ENCODE data around the gene UBASH3A. TPM values are rescaled to one million over a fixed set of nuclear protein-coding genes. Genes with fewer than 3 reads are reported as not detected.

The UBASH3A gene
- total RNA-seq, 4 donors from 2014 or later: 0.41 TPM; not detected in 3

DNA sequence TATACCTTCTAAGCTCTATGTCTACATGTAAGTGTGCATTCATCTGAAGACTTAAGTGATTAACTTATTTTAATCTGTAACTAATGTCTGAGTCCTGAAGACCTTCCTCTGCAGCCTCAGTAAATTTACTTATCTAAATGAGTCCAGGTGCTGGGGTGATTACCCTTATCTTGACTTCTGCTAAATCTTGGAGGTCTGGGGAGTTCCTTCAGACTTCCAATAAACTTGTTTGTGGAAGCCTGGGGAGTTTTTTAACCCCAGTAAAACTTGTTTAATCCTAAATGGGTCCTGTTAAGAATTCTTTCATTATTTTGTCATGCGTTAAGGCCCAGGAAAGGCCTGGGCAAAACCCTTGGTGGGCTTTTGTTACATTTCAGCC is 55.4 kb downstream of the UBASH3A start:
- Histone ChIP-seq H3K4me3 (no peak overlapping the region), H3K9me3 (no peaks in the 10 kb centered on the region), H3K27me3 (peaks cover 0 to 7% (median 0%) of the 10 kb centered on the region in 3 donors), H3K27ac (no peak overlapping the region), H3K4me1 (no peaks in the 10 kb centered on the region), H3K36me3 (no peaks in the 10 kb centered on the region)
- TF ChIP-seq POLR2A (IDR thresholded peaks at IDR 0.05): no peak
- TF ChIP-seq, protein P1, sequence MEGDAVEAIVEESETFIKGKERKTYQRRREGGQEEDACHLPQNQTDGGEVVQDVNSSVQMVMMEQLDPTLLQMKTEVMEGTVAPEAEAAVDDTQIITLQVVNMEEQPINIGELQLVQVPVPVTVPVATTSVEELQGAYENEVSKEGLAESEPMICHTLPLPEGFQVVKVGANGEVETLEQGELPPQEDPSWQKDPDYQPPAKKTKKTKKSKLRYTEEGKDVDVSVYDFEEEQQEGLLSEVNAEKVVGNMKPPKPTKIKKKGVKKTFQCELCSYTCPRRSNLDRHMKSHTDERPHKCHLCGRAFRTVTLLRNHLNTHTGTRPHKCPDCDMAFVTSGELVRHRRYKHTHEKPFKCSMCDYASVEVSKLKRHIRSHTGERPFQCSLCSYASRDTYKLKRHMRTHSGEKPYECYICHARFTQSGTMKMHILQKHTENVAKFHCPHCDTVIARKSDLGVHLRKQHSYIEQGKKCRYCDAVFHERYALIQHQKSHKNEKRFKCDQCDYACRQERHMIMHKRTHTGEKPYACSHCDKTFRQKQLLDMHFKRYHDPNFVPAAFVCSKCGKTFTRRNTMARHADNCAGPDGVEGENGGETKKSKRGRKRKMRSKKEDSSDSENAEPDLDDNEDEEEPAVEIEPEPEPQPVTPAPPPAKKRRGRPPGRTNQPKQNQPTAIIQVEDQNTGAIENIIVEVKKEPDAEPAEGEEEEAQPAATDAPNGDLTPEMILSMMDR (IDR thresholded peaks at IDR 0.05 in 4 of 5, conservative IDR thresholded peaks at IDR 0.05 in 1 of 5): no peak
- in situ Hi-C loops (cut with MboI; ENCODE audit: low sequenced_read_pairs in 4 of 4) (loop anchor here (10.0 to 25.0 kb wide), 3 partner anchors 103 to 322 kb away; no protein-coding TSS in a partner anchor), intact Hi-C loops (cut with DNase I; ENCODE audit: low total_unique reads) (loop anchor here (10.0 kb wide), 1 partner anchor 134 kb away; no protein-coding TSS in a partner anchor)
- ATAC-seq (no peak), DNase-seq (no peak)

DNA sequence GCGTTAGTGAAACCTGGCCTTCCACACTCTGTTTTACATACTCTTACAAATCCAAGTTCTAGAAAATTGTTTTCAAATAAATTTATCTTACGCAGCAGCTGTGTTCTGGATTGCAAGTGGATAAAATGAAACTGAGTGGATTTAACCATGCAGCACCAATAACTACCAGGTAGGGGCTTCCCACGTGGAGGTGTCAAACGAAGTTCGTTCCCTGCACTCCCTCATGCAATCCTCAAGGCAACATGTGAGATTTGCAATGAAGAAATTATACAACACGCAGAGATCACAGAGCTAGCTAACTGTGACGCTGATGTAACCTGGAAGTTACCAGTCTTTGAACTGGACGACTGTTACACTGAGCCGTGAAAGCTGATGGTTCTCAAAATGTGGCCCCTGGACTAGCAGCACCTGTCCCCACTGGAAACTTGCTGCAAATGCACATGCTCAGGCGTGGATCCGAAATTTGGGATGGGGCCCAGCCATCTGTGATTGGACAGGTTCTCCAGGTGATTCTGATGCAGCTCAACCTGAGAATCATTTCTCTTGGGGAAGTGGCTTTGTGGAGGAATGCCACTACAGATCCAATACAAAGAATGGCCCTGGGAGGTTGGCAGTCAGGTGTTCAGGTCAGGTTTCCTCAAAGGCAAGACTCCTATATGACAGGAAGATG is 56.0 kb downstream of the UBASH3A start:
- Histone ChIP-seq H3K4me3 (no peak overlapping the region), H3K9me3 (no peaks in the 10 kb centered on the region), H3K27ac (no peak overlapping the region), H3K27me3 (peaks cover 0 to 7% (median 0%) of the 10 kb centered on the region in 3 donors), H3K4me1 (no peaks in the 10 kb centered on the region), H3K36me3 (no peaks in the 10 kb centered on the region)
- in situ Hi-C loops (cut with MboI; ENCODE audit: low sequenced_read_pairs in 4 of 4): loop anchor here (10.0 to 25.0 kb wide), 3 partner anchors 103 to 322 kb away; no protein-coding TSS in a partner anchor
- no peak for TF ChIP-seq POLR2A (IDR thresholded peaks at IDR 0.05)
- TF ChIP-seq, protein P1 (IDR thresholded peaks at IDR 0.05 in 4 of 5, conservative IDR thresholded peaks at IDR 0.05 in 1 of 5): no peak
- ATAC-seq: no peak
- DNase-seq: no peak
- intact Hi-C loops (cut with DNase I; ENCODE audit: low total_unique reads): loop anchor here (10.0 kb wide), 1 partner anchor 135 kb away; no protein-coding TSS in a partner anchor

DNA sequence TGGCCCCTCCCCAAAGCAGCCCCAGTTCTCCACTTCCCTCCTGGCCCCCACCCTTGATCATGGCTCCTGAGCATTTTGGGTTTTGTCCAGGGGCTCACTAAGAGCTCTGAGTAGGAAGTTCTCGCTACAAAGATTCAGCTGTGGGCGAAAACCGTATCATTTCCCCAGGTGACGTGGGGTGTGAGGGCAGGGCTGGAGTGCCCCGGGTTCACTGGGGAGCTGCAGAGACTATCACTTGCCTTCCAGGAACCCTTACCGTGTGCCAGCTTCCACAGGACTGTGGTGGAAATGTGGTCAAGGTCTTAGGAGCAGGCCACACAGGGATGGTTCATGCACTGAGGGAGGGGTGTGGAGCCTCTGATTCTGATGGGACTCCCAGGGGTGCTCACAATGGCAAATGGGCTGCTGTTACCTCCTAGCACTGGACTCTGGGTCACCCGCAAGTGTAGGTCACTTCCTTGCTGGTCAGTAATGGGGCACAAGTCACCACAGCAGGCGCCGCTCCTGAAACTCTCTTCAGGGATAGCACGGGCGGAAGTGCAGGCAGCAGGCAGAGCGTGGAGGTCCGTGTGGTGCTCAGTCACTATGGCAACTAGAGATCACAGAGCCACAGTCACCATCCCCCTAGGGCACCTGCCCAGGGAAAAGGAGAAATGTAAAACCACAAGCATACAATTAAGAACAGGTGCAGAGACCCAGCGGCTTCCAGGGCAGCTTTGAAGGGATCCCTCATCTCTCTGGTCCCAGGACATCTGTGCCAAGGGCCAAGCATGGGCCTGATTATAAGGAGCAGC is 56.9 kb downstream of the UBASH3A start:
- ATAC-seq (no peak), DNase-seq (no peak)
- H3K9me3 ChIP-seq: no peaks in the 10 kb centered on the region
- H3K27me3 ChIP-seq: peaks cover 0 to 4% (median 0%) of the 10 kb centered on the region in 3 donors
- H3K27ac ChIP-seq: no peak overlapping the region
- in situ Hi-C loops (cut with MboI; ENCODE audit: low sequenced_read_pairs in 4 of 4): loop anchor here in 3 of 4 donors (25.0 kb wide), 2 partner anchors 102 to 323 kb away; no protein-coding TSS in a partner anchor
- H3K4me3 ChIP-seq: no peak overlapping the region
- H3K36me3 ChIP-seq: no peaks in the 10 kb centered on the region
- H3K4me1 ChIP-seq: no peaks in the 10 kb centered on the region
- intact Hi-C loops (cut with DNase I; ENCODE audit: low total_unique reads): no loop called here
- TF ChIP-seq POLR2A (IDR thresholded peaks at IDR 0.05): no peak
- TF ChIP-seq, protein P1 (IDR thresholded peaks at IDR 0.05 in 4 of 5, conservative IDR thresholded peaks at IDR 0.05 in 1 of 5): no peak

DNA sequence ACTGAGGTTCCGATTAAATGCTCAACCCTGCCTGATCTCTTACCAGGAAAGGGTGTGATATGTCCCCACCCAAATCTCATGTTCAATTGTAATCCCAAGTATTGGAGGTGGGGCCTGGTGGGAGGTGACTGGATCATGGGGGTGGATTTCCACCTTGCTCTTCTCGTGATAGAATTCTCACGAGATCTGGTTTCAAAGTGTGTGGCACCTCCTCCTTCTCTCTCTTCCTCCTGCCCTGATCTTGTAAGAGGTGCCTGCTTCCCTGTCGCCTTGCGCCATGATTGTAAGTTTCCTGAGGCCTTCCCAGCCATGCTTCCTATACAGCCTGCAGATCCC is 57.5 kb downstream of the UBASH3A start:
- H3K9me3 ChIP-seq: no peaks in the 10 kb centered on the region
- no peaks in the 10 kb centered on the region for H3K27me3 ChIP-seq
- TF ChIP-seq, protein P1 (IDR thresholded peaks at IDR 0.05 in 4 of 5, conservative IDR thresholded peaks at IDR 0.05 in 1 of 5): no peak
- no peak for TF ChIP-seq POLR2A (IDR thresholded peaks at IDR 0.05)
- intact Hi-C loops (cut with DNase I; ENCODE audit: low total_unique reads): no loop called here
- no peaks in the 10 kb centered on the region for H3K36me3 ChIP-seq
- in situ Hi-C loops (cut with MboI; ENCODE audit: low sequenced_read_pairs in 4 of 4): loop anchor here in 3 of 4 donors (25.0 kb wide), 2 partner anchors 101 to 324 kb away; no protein-coding TSS in a partner anchor
- no peak overlapping the region for H3K4me3 ChIP-seq
- DNase-seq: no peak
- H3K27ac ChIP-seq: no peak overlapping the region
- no peaks in the 10 kb centered on the region for H3K4me1 ChIP-seq
- no peak for ATAC-seq

All from gastrocnemius medialis (tissue), 4 donors.